Progenitor cell of endocrine pancreas (in vitro differentiated cells): ENCODE measurements around the gene KCNMB4. TPM values are rescaled to one million over a fixed set of nuclear protein-coding genes. Genes with fewer than 3 reads are reported as not detected.

Experiments
- DNase-seq: peaks from one replicate; pipeline ENCODE4 v3.0.0; 2021; ENCODE audit warnings: low spot score; ENCODE audit not compliant: unreplicated experiment
- H3K27ac Mint-ChIP-seq: 2 replicates; pipeline ENCODE4 v1.8.0; 2021; ENCODE audit warnings: mild to moderate bottlenecking, moderate library complexity, mixed read lengths
- H3K27me3 Mint-ChIP-seq: 2 replicates; pipeline ENCODE4 v1.8.0; 2021; ENCODE audit warnings: mixed read lengths
- H3K36me3 Mint-ChIP-seq: 2 replicates; pipeline ENCODE4 v1.8.0; 2022; ENCODE audit warnings: mixed read lengths; ENCODE audit not compliant: insufficient read depth
- H3K4me1 Mint-ChIP-seq: 2 replicates; pipeline ENCODE4 v1.8.0; 2021; ENCODE audit warnings: low read depth, mixed read lengths
- H3K4me3 Mint-ChIP-seq: 2 replicates; pipeline ENCODE4 v1.8.0; 2021; ENCODE audit warnings: low read depth, mild to moderate bottlenecking, moderate library complexity, mixed read lengths
- H3K9me3 Mint-ChIP-seq: 2 replicates; pipeline ENCODE4 v1.8.0; 2021; ENCODE audit warnings: low read depth, mixed read lengths
- CTCF ChIP-seq: fragments of 200-600 bp; sonication (generic); IDR thresholded peaks from one replicate; pipeline ENCODE4 v1.5.0; 2021; ENCODE audit warnings: antibody characterized with exemption, mild to moderate bottlenecking; ENCODE audit not compliant: unreplicated experiment
- total RNA-seq: library from RNA; stranded (reverse); gene quantifications from 2 replicates; pipeline ENCODE4 v1.2.1, GENCODE V29; 2021

Gene KCNMB4
- total RNA-seq, 1 donor from 2014 or later: 8.2 TPM

- Mint-ChIP-seq H3K27ac (no peak overlapping the region), H3K4me1 (peaks cover 2% of the 10 kb centered on the region), H3K36me3 (peaks cover 10% of the 10 kb centered on the region), H3K4me3 (no peak overlapping the region), H3K27me3 (no peaks in the 10 kb centered on the region), H3K9me3 (no peaks in the 10 kb centered on the region)
- TF ChIP-seq CTCF: no peak
- DNase-seq: no peak
These were observed 12.1 kb upstream of the KCNMB4 start for GRCh38 chr12:70353780-70354660.

- Mint-ChIP-seq H3K36me3 (peaks cover 10% of the 10 kb centered on the region), H3K27ac (peak overlapping the region; percentile 80), H3K27me3 (no peaks in the 10 kb centered on the region), H3K9me3 (no peaks in the 10 kb centered on the region), H3K4me1 (peaks cover 2% of the 10 kb centered on the region), H3K4me3 (no peak overlapping the region)
- TF ChIP-seq CTCF: no peak
- DNase-seq: no peak
These were observed 11.3 kb upstream of the KCNMB4 start for GRCh38 chr12:70354787-70355186.

- no peaks in the 10 kb centered on the region for H3K27me3 Mint-ChIP-seq
- no peak for TF ChIP-seq CTCF
- H3K27ac Mint-ChIP-seq: no peak overlapping the region
- DNase-seq: no peak
- H3K36me3 Mint-ChIP-seq: peaks cover 10% of the 10 kb centered on the region
- no peak overlapping the region for H3K4me3 Mint-ChIP-seq
- H3K4me1 Mint-ChIP-seq: peaks cover 2% of the 10 kb centered on the region
- H3K9me3 Mint-ChIP-seq: no peaks in the 10 kb centered on the region
These were observed 10.1 kb upstream of the KCNMB4 start for GRCh38 chr12:70355972-70356371.

GRCh38 chr12:70359458-70360197 lies 6.5 kb upstream of the KCNMB4 start:
- H3K27ac Mint-ChIP-seq: no peak overlapping the region
- TF ChIP-seq CTCF: no peak
- peaks cover 17% of the 10 kb centered on the region for H3K27me3 Mint-ChIP-seq
- H3K4me3 Mint-ChIP-seq: no peak overlapping the region
- H3K4me1 Mint-ChIP-seq: peaks cover 2% of the 10 kb centered on the region
- no peak for DNase-seq
- no peaks in the 10 kb centered on the region for H3K9me3 Mint-ChIP-seq
- peaks cover under 1% of the 10 kb centered on the region for H3K36me3 Mint-ChIP-seq

GRCh38 chr12:70360218-70360617 lies 5.9 kb upstream of the KCNMB4 start:
- DNase-seq: no peak
- Mint-ChIP-seq H3K27me3 (peaks cover 23% of the 10 kb centered on the region), H3K4me3 (no peak overlapping the region), H3K9me3 (no peaks in the 10 kb centered on the region), H3K36me3 (no peaks in the 10 kb centered on the region), H3K4me1 (peaks cover 5% of the 10 kb centered on the region), H3K27ac (no peak overlapping the region)
- no peak for TF ChIP-seq CTCF
